ENCODE data around the gene CADM1. TPM values are rescaled to one million over a fixed set of nuclear protein-coding genes. Genes with fewer than 3 reads are reported as not detected.

CADM1 gene
- total RNA-seq, 1 donor, result 0.45 TPM

- no peak for DNase-seq (ENCODE audit: low read depth)
- H3K4me3 ChIP-seq (ENCODE audit: low read depth, low read length), result no peak overlapping the region
- TF ChIP-seq CTCF (IDR thresholded peaks at IDR 0.05; ENCODE audit: insufficient read depth, low read length), result no peak
These were observed 236.9 kb downstream of the CADM1 start for GRCh38 chr11:115267238-115267781.

- no peak for DNase-seq (ENCODE audit: low read depth)
- TF ChIP-seq CTCF (IDR thresholded peaks at IDR 0.05; ENCODE audit: insufficient read depth, low read length), result no peak
- H3K4me3 ChIP-seq (ENCODE audit: low read depth, low read length), result no peak overlapping the region
These were observed 238.1 kb downstream of the CADM1 start for GRCh38 chr11:115266066-115266639.

DNA sequence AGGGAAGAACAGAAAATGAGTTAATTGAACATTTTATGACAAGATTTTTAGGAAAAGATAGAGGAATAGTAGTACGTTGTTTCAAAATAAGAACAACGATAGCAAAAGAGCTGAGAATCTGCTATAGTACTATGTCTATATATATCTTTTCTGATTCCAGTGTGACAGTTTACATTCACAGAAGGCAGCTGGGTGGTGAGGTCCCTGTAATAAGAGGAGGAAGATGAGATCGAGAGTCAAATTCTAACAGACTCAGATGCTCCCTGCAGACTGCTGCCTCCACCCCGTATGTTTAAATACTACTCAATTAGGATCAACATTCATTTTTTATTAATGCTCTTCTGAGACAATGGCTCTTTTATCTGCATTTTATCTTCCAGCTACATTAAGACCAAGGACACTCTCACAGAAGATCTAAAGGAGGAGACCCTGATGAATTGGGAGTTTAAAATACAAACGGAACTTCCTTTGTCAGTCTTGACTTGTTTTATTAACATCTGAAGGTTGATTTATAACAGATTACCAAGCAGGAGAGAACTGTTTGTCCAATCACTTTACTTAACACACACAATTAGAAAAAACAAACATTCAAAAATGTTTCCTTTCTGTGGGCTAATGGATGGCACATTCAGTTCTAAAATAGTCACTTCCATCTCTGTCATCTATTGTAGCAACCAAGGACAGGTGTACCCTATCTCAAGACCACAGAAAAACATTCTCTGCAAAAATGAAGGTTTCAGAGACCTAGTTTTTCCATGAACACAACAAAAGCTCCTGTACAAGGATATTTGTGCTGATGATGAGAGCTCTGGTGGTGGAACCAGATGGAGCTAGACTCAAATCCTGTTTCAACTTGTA is 240.2 kb downstream of the CADM1 start:
- DNase-seq (ENCODE audit: low read depth), result no peak
- TF ChIP-seq CTCF (IDR thresholded peaks at IDR 0.05; ENCODE audit: insufficient read depth, low read length), result no peak
- no peak overlapping the region for H3K4me3 ChIP-seq (ENCODE audit: low read depth, low read length)

DNA sequence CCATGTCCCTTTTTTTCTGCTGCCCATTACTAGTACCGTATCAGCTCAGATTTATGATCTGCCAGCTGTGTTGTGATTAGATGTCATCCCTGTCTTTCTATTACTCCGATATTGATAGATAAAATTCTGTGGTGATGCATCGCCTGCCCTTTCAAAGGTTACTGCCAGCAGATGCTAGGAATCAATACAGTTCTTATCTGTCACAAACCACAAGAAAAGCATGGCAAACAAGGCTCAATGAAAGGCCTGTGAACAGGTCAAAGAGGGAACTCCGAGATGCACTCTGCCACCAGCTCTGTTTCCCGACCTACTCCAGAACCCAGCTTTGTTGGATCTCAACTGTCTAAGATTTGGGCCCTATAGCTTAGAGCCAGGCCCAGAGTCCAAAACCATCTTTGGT is 246.0 kb downstream of the CADM1 start:
- no peak for DNase-seq (ENCODE audit: low read depth)
- TF ChIP-seq CTCF (IDR thresholded peaks at IDR 0.05; ENCODE audit: insufficient read depth, low read length), result no peak
- H3K4me3 ChIP-seq (ENCODE audit: low read depth, low read length), result no peak overlapping the region

GRCh38 chr11:115257678-115258077 is 246.5 kb downstream of the CADM1 start:
- H3K4me3 ChIP-seq (ENCODE audit: low read depth, low read length), result no peak overlapping the region
- no peak for TF ChIP-seq CTCF (IDR thresholded peaks at IDR 0.05; ENCODE audit: insufficient read depth, low read length)
- DNase-seq (ENCODE audit: low read depth), result no peak

DNA sequence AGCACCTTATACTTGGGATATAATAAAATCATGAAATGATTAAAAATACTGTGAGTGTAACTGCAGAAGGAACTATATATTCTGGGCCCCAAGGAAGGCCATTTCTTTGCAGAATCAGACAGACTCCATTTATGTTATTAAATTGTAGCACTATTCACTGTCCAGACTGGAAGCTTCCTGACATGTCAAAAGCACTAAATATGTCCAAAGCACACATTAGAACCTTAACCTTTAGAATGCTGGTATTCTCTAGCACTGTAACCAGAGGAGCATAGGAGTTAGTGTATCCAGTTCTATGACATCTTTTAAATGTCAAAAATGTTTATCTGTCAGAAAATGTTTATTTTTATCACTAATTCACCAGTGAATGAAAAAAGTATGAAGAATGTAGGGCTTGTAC is 246.9 kb downstream of the CADM1 start:
- DNase-seq (ENCODE audit: low read depth), result no peak
- no peak for TF ChIP-seq CTCF (IDR thresholded peaks at IDR 0.05; ENCODE audit: insufficient read depth, low read length)
- H3K4me3 ChIP-seq (ENCODE audit: low read depth, low read length), result no peak overlapping the region

All from fibroblast of the aortic adventitia (primary cell).